ENCODE measurements around the gene HTR4. TPM values are rescaled to one million over a fixed set of nuclear protein-coding genes. Genes with fewer than 3 reads are reported as not detected.

HTR4 gene
- total and polyA plus RNA-seq, 2 donors (not counting 1 experiment from before 2014, with no cell fraction given): not detected

DNA sequence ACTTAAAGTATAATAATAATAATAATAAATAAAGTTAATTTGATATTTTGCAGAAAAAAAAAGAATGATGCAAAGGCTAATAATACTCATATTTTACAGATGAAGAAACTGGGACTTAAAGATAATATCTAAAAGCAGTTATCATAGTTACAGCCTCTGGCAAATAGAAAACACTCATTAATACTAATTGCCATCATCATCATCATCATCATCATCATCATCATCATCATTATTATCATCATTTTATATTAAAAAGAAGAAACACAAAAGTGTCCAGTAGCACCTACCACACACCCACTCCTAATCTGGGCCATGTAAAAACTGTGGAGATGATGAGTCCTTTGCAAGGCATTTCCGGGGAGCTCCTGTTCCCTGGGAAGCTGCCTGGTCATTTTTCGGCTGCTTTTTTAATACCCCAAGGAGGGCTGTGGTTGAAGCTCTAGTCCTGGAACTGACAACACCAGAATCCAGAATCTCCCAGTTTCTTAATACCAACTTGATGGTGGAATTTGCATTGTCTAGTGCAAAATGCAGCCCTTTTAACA lies 70.8 kb downstream of the HTR4 start:
- Histone ChIP-seq H3K36me3 (ENCODE audit: control insufficient read depth, insufficient read depth, low read length) (no peaks in the 10 kb centered on the region), H3K4me3 (replicated peaks in 1 of 4; ENCODE audit: control extremely low read depth in 1 of 4, insufficient read depth in 1 of 4, low read depth in 3 of 4, low read length in 4 of 4) (no peak overlapping the region), H3K4me2 (ENCODE audit: extremely low read depth, insufficient read depth, low read length) (no peak overlapping the region), H2AFZ (ENCODE audit: low read length) (no peak overlapping the region), H3K9me3 (ENCODE audit: control insufficient read depth, insufficient read depth, low read depth, low read length) (no peaks in the 10 kb centered on the region), H3K79me2 (ENCODE audit: control insufficient read depth, insufficient read depth, low read length) (no peaks in the 10 kb centered on the region), H3K27ac (ENCODE audit: insufficient read depth, low read length) (no peak overlapping the region), H3K4me1 (ENCODE audit: control insufficient read depth, extremely low read depth, insufficient read depth, low read length) (no peaks in the 10 kb centered on the region), H3K27me3 (ENCODE audit: control insufficient read depth, insufficient read depth, low read length) (no peaks in the 10 kb centered on the region), H3K9ac (ENCODE audit: insufficient read depth, low read length) (no peak overlapping the region), H4K20me1 (ENCODE audit: control insufficient read depth, extremely low read depth, insufficient read depth, low read length) (no peaks in the 10 kb centered on the region)
- no peak for DNase-seq (ENCODE audit: low read depth in 2 of 2)
- TF ChIP-seq, protein P1, sequence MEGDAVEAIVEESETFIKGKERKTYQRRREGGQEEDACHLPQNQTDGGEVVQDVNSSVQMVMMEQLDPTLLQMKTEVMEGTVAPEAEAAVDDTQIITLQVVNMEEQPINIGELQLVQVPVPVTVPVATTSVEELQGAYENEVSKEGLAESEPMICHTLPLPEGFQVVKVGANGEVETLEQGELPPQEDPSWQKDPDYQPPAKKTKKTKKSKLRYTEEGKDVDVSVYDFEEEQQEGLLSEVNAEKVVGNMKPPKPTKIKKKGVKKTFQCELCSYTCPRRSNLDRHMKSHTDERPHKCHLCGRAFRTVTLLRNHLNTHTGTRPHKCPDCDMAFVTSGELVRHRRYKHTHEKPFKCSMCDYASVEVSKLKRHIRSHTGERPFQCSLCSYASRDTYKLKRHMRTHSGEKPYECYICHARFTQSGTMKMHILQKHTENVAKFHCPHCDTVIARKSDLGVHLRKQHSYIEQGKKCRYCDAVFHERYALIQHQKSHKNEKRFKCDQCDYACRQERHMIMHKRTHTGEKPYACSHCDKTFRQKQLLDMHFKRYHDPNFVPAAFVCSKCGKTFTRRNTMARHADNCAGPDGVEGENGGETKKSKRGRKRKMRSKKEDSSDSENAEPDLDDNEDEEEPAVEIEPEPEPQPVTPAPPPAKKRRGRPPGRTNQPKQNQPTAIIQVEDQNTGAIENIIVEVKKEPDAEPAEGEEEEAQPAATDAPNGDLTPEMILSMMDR (conservative IDR thresholded peaks at IDR 0.05 in 1 of 2, IDR thresholded peaks at IDR 0.05 in 1 of 2; ENCODE audit: low read depth in 1 of 2, low read length in 2 of 2): no peak
- no peak for TF ChIP-seq EZH2 (IDR thresholded peaks at IDR 0.05; ENCODE audit: low read length, missing control alignments)

DNA sequence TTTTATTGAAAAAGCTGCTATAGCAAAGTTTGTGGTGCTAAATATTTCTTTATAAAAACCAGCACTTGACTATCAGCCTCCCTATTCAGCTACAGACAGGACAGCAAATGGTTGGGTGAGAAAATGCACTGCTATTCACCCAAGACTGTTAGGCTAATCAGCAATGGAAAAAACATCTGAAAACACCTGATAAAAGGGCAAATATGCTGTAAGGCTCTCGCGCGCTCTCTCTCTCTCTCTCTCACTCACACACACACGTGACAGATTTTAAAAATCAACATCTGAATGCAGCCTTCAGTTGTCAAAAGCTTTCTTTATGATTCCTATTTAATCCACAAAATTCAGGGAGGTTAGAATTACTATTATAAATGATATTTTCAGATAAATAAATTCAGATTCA lies 80.2 kb downstream of the HTR4 start:
- Histone ChIP-seq H3K36me3 (ENCODE audit: control insufficient read depth, insufficient read depth, low read length) (no peaks in the 10 kb centered on the region), H3K27ac (ENCODE audit: insufficient read depth, low read length) (no peak overlapping the region), H3K4me1 (ENCODE audit: control insufficient read depth, extremely low read depth, insufficient read depth, low read length) (no peaks in the 10 kb centered on the region), H3K27me3 (ENCODE audit: control insufficient read depth, insufficient read depth, low read length) (no peaks in the 10 kb centered on the region), H3K9me3 (ENCODE audit: control insufficient read depth, insufficient read depth, low read depth, low read length) (no peaks in the 10 kb centered on the region), H3K4me3 (replicated peaks in 1 of 4; ENCODE audit: control extremely low read depth in 1 of 4, insufficient read depth in 1 of 4, low read depth in 3 of 4, low read length in 4 of 4) (no peak overlapping the region), H3K9ac (ENCODE audit: insufficient read depth, low read length) (no peak overlapping the region), H3K4me2 (ENCODE audit: extremely low read depth, insufficient read depth, low read length) (no peak overlapping the region), H3K79me2 (ENCODE audit: control insufficient read depth, insufficient read depth, low read length) (no peaks in the 10 kb centered on the region), H2AFZ (ENCODE audit: low read length) (no peak overlapping the region), H4K20me1 (ENCODE audit: control insufficient read depth, extremely low read depth, insufficient read depth, low read length) (no peaks in the 10 kb centered on the region)
- DNase-seq (ENCODE audit: low read depth in 2 of 2): no peak
- TF ChIP-seq EZH2 (IDR thresholded peaks at IDR 0.05; ENCODE audit: low read length, missing control alignments): no peak
- TF ChIP-seq, protein P1 (conservative IDR thresholded peaks at IDR 0.05 in 1 of 2, IDR thresholded peaks at IDR 0.05 in 1 of 2; ENCODE audit: low read depth in 1 of 2, low read length in 2 of 2): no peak

DNA sequence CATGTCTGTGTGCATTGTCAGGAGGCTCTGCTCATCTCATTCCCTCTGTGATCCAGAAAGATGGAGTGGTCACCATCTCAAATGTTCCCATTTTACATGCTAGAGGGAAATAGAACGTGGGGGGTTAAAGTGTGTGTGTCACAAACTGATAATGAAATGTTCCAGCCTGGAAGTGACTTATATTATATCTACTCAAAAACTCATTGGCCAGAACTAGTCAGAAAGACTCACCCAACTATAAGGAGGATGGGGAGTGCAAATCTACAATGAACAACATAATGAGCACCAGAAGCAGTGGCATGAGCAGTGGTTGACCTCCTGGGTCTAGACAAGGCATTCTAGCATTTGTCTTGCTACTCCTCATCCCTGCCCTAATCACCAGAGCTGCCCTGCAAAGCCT lies 81.0 kb downstream of the HTR4 start:
- Histone ChIP-seq H3K4me3 (replicated peaks in 1 of 4; ENCODE audit: control extremely low read depth in 1 of 4, insufficient read depth in 1 of 4, low read depth in 3 of 4, low read length in 4 of 4) (no peak overlapping the region), H2AFZ (ENCODE audit: low read length) (no peak overlapping the region), H3K79me2 (ENCODE audit: control insufficient read depth, insufficient read depth, low read length) (no peaks in the 10 kb centered on the region), H3K4me2 (ENCODE audit: extremely low read depth, insufficient read depth, low read length) (no peak overlapping the region), H3K27me3 (ENCODE audit: control insufficient read depth, insufficient read depth, low read length) (no peaks in the 10 kb centered on the region), H3K36me3 (ENCODE audit: control insufficient read depth, insufficient read depth, low read length) (no peaks in the 10 kb centered on the region), H3K27ac (ENCODE audit: insufficient read depth, low read length) (no peak overlapping the region), H4K20me1 (ENCODE audit: control insufficient read depth, extremely low read depth, insufficient read depth, low read length) (no peaks in the 10 kb centered on the region), H3K4me1 (ENCODE audit: control insufficient read depth, extremely low read depth, insufficient read depth, low read length) (no peaks in the 10 kb centered on the region), H3K9ac (ENCODE audit: insufficient read depth, low read length) (no peak overlapping the region), H3K9me3 (ENCODE audit: control insufficient read depth, insufficient read depth, low read depth, low read length) (no peaks in the 10 kb centered on the region)
- no peak for DNase-seq (ENCODE audit: low read depth in 2 of 2)
- TF ChIP-seq EZH2 (IDR thresholded peaks at IDR 0.05; ENCODE audit: low read length, missing control alignments): no peak
- TF ChIP-seq, protein P1 (conservative IDR thresholded peaks at IDR 0.05 in 1 of 2, IDR thresholded peaks at IDR 0.05 in 1 of 2; ENCODE audit: low read depth in 1 of 2, low read length in 2 of 2): no peak
